HCT116 (cell line): ENCODE measurements around the gene KMT2D. TPM values are rescaled to one million over a fixed set of nuclear protein-coding genes. Genes with fewer than 3 reads are reported as not detected.

Experiments
- ATAC-seq: fragments of 200-7000 bp; cut with Tn5 transposase; 2 replicates; pipeline ENCODE4 v1.9.1; 2020; ENCODE audit warnings: mild to moderate bottlenecking, moderate library complexity
- BruUV-seq: library from RNA; stranded (reverse); fragments of 400-500 nt; replicated peaks from 2 replicates; lab custom pipeline; 2021; lab: Mats Ljungman, UMichigan
- CTCF ChIA-PET: fragments of 300-600 bp; sonication (Branson Sonifier 250); formaldehyde crosslinking; loops from one replicate; lab custom pipeline; 2021; ENCODE audit warnings: antibody characterized with exemption; lab: Charles Lee
- POLR2A ChIA-PET: fragments of 300-600, 350-600 bp; sonication (Branson Sonifier 250); formaldehyde crosslinking; loops from one replicate; lab custom pipeline; 2021; ENCODE audit warnings: antibody characterized with exemption; lab: Charles Lee
- RAD21 ChIA-PET, 2 experiments: fragments of 300-600 bp; sonication (Branson Sonifier 250); formaldehyde crosslinking; loops; one replicate each; lab custom pipeline; 2023; ENCODE audit warnings: low total read pairs in 2 of 2; ENCODE audit not compliant: uncharacterized antibody in 2 of 2, unreplicated experiment in 2 of 2, low non-redundant PET in 1 of 2; lab: Charles Lee
- DNase-seq: peaks from one replicate; pipeline ENCODE4 v3.0.0-alpha.2; 2010; ENCODE audit warnings: low read depth, low spot score
- H2AFZ ChIP-seq: fragments of 200-600 bp; shearing (Covaris generic), sonication (generic); 2 replicates; pipeline ENCODE4 v1.6.1; 2017; ENCODE audit warnings: low read depth, mixed run types, mixed read lengths, antibody characterized with exemption, low read length; ENCODE audit not compliant: poor library complexity, severe bottlenecking
- H3K27ac ChIP-seq: 2 replicates; pipeline ENCODE4 v1.5.1; 2012; ENCODE audit warnings: low read depth, low read length
- H3K27me3 ChIP-seq: fragments of 200-600 bp; sonication (generic); 2 replicates; pipeline ENCODE4 v1.6.1; 2016; ENCODE audit warnings: mixed run types, low read length, mixed read lengths; ENCODE audit not compliant: insufficient read depth
- H3K36me3 ChIP-seq, 2 experiments: fragments of 200-500 bp in 1 of 2; fragments of 200-600 bp in 1 of 2; sonication (Bioruptor generic) in 1 of 2; sonication (generic) in 1 of 2; 2 replicates each; pipeline versions ENCODE4 v1.5.1 to v1.6.1; 2014 to 2016; ENCODE audit warnings: low read length in 2 of 2, inconsistent platforms in 1 of 2, mixed read lengths in 1 of 2, mixed run types in 1 of 2; ENCODE audit not compliant: insufficient read depth in 2 of 2, control insufficient read depth in 1 of 2
- H3K4me1 ChIP-seq, 2 experiments: fragments of 200-600 bp in 1 of 2; sonication (generic) in 1 of 2; 2 replicates each; pipeline versions ENCODE4 v1.5.1 to v1.6.1; 2012 to 2017; ENCODE audit warnings: low read length in 2 of 2, inconsistent platforms in 1 of 2, mild to moderate bottlenecking in 1 of 2, mixed read lengths in 1 of 2, mixed run types in 1 of 2, moderate library complexity in 1 of 2; ENCODE audit not compliant: insufficient read depth in 2 of 2, control insufficient read depth in 1 of 2
- H3K4me2 ChIP-seq: fragments of 200-600 bp; sonication (generic); 2 replicates; pipeline ENCODE4 v1.6.1; 2017; ENCODE audit warnings: mixed run types, low read length, mixed read lengths
- H3K4me3 ChIP-seq, 2 experiments: fragments of 200-600 bp in 1 of 2; sonication (generic) in 1 of 2; replicated peaks in 1 of 2; 2 replicates each; pipeline ENCODE4 v1.5.1; 2011 to 2016; ENCODE audit warnings: low read length in 2 of 2, control low read depth in 1 of 2, low read depth in 1 of 2, mild to moderate bottlenecking in 1 of 2, mixed read lengths in 1 of 2, mixed run types in 1 of 2
- H3K79me2 ChIP-seq: fragments of 200-600 bp; sonication (generic); 2 replicates; pipeline ENCODE4 v1.6.1; 2017; ENCODE audit warnings: mild to moderate bottlenecking, mixed run types, low read length, moderate library complexity, mixed read lengths; ENCODE audit not compliant: insufficient read depth
- H3K9ac ChIP-seq: fragments of 200-600 bp; sonication (generic); 2 replicates; pipeline ENCODE4 v1.6.1; 2016; ENCODE audit warnings: low read length, mixed read lengths
- H3K9me2 ChIP-seq: fragments of 200-600 bp; sonication (generic), shearing (Covaris generic); 2 replicates; pipeline ENCODE4 v1.6.1; 2017; ENCODE audit warnings: mixed run types, mild to moderate bottlenecking, moderate library complexity; ENCODE audit not compliant: insufficient read depth
- H3K9me3 ChIP-seq, 2 experiments: fragments of 200-500 bp in 1 of 2; fragments of 200-600 bp in 1 of 2; sonication (Bioruptor generic) in 1 of 2; sonication (generic) in 1 of 2; 2 replicates each; pipeline ENCODE4 v1.6.1; 2014 to 2017; ENCODE audit warnings: low read length in 2 of 2, mixed read lengths in 2 of 2, inconsistent platforms in 1 of 2, low read depth in 1 of 2, mild to moderate bottlenecking in 1 of 2, mixed run types in 1 of 2, moderate library complexity in 1 of 2; ENCODE audit not compliant: control insufficient read depth in 1 of 2, insufficient read depth in 1 of 2
- H4K20me1 ChIP-seq: fragments of 200-600 bp; sonication (generic), shearing (Covaris generic); 2 replicates; pipeline ENCODE4 v1.6.1; 2017; ENCODE audit warnings: mixed run types, mild to moderate bottlenecking, moderate library complexity; ENCODE audit not compliant: insufficient read depth
- ATF3 ChIP-seq: IDR thresholded peaks from 2 replicates; pipeline ENCODE4 v1.6.1; 2012
- CTCF ChIP-seq, 3 experiments: fragments of 200-600 bp in 1 of 3; sonication (generic) in 1 of 3; IDR thresholded peaks in 2 of 3; conservative IDR thresholded peaks in 1 of 3; 2 replicates each; pipeline ENCODE4 v1.5.1; 2012 to 2017; ENCODE audit warnings: low read depth in 2 of 3, low read length in 2 of 3, antibody characterized with exemption in 1 of 3, borderline replicate concordance in 1 of 3, control low read depth in 1 of 3, mild to moderate bottlenecking in 1 of 3, mixed read lengths in 1 of 3, mixed run types in 1 of 3, moderate library complexity in 1 of 3; ENCODE audit not compliant: insufficient read depth in 1 of 3
- EGR1 ChIP-seq: IDR thresholded peaks from 2 replicates; pipeline ENCODE4 v1.6.1; 2012; ENCODE audit warnings: low read depth
- ELF1 ChIP-seq: IDR thresholded peaks from 2 replicates; pipeline ENCODE4 v1.6.1; 2012; ENCODE audit warnings: low read depth, borderline replicate concordance
- EZH2 ChIP-seq: fragments of 200-600 bp; sonication (generic); IDR thresholded peaks from 2 replicates; pipeline ENCODE4 v1.6.1; 2017; ENCODE audit warnings: antibody characterized with exemption, mixed run types
- EZH2phosphoT487 ChIP-seq: fragments of 200-600 bp; IDR thresholded peaks from 2 replicates; pipeline ENCODE4 v1.6.1; 2018; ENCODE audit warnings: antibody characterized with exemption, borderline replicate concordance
- FOSL1 ChIP-seq: IDR thresholded peaks from 2 replicates; pipeline ENCODE4 v1.6.1; 2012; ENCODE audit warnings: low read depth
- MAX ChIP-seq: IDR thresholded peaks from 2 replicates; pipeline ENCODE4 v1.6.1; 2012
- POLR2AphosphoS5 ChIP-seq: IDR thresholded peaks from 2 replicates; pipeline ENCODE4 v1.6.1; 2011; ENCODE audit warnings: mild to moderate bottlenecking, low read depth, low read length, moderate library complexity
- RAD21 ChIP-seq: IDR thresholded peaks from 2 replicates; pipeline ENCODE4 v1.6.1; 2012; ENCODE audit warnings: low read depth, mild to moderate bottlenecking
- SIN3A ChIP-seq: IDR thresholded peaks from 2 replicates; pipeline ENCODE4 v1.6.1; 2012; ENCODE audit warnings: low read depth
- SP1 ChIP-seq: IDR thresholded peaks from 2 replicates; pipeline ENCODE4 v1.6.1; 2012; ENCODE audit warnings: low read depth
- ZBTB33 ChIP-seq: IDR thresholded peaks from 2 replicates; pipeline ENCODE4 v1.6.1; 2011; ENCODE audit warnings: mild to moderate bottlenecking, low read length, moderate library complexity; ENCODE audit not compliant: insufficient replicate concordance; ENCODE audit errors: extremely low read depth
- ZNF274 ChIP-seq: fragments of 200-500 bp; sonication (Bioruptor generic); IDR thresholded peaks from 2 replicates; pipeline ENCODE4 v1.6.1; 2014; ENCODE audit warnings: mild to moderate bottlenecking, low read depth, low read length, inconsistent platforms
- intact Hi-C: fragments of 100-400 bp; cut with micrococcal nuclease; formaldehyde crosslinking; loops from 2 replicates; pipeline ENCODE4 v1.10.0; 2022
- total RNA-seq: library from RNA; stranded (reverse); gene quantifications from one replicate; pipeline ENCODE4 v1.2.1, GENCODE V29; 2021; ENCODE audit not compliant: unreplicated experiment

The KMT2D gene
- total RNA-seq, 1 experiment from 2014 or later = 71.3 TPM

GRCh38 chr12:49057888-49058287 is 2.7 kb downstream of the KMT2D start:
- H4K20me1 ChIP-seq = no peaks in the 10 kb centered on the region
- BruUV-seq = no TSS peak

More at GRCh38 chr12:49057888-49058287, 2.7 kb downstream of the KMT2D start:
- ChIA-PET RAD21 (interaction anchor here in 1 of 2 experiments (1.0 kb wide), 1 partner anchor 69 kb away, joined by 3 read pairs; no protein-coding TSS in a partner anchor), CTCF (interaction anchor here (0.8 to 1.0 kb wide), 2 partner anchors 31 to 177 kb away, joined by 3 read pairs; no protein-coding TSS in a partner anchor), POLR2A (interaction anchor here (0.6 kb wide), 1 partner anchor 15 kb away, joined by 4 read pairs; no protein-coding TSS in a partner anchor)
- Histone ChIP-seq H3K4me3 (peak overlapping the region; percentile 76 to 92; a peak in 3 of 4 replicates), H3K79me2 (peaks cover 79% of the 10 kb centered on the region), H3K27me3 (no peaks in the 10 kb centered on the region), H3K4me2 (peak overlapping the region; percentile 97), H3K9me3 (no peaks in the 10 kb centered on the region), H2AFZ (no peak overlapping the region), H3K27ac (peak overlapping the region; percentile 31; the same call in 1 of the 2 replicates), H3K9me2 (no peaks in the 10 kb centered on the region), H3K9ac (peak overlapping the region; percentile 97; the same call in 1 of the 2 replicates), H3K4me1 (peaks cover 17 to 40% of the 10 kb centered on the region in 2 experiments), H3K36me3 (peaks cover 17 to 19% of the 10 kb centered on the region in 2 experiments; a peak in 3 of 4 replicates)
- no peak for TF ChIP-seq FOSL1
- no peak for TF ChIP-seq SP1
- no peak for TF ChIP-seq MAX
- TF ChIP-seq EZH2phosphoT487 = no peak
- TF ChIP-seq SIN3A = no peak
- no peak for TF ChIP-seq ELF1
- TF ChIP-seq ATF3 = no peak
- TF ChIP-seq RAD21 = no peak
- TF ChIP-seq ZNF274 = no peak
- TF ChIP-seq ZBTB33 = no peak
- no peak for TF ChIP-seq EZH2
- no peak for TF ChIP-seq EGR1
- no peak for TF ChIP-seq CTCF (IDR thresholded peaks at IDR 0.05 in 2 of 3, conservative IDR thresholded peaks at IDR 0.05 in 1 of 3; ENCODE audit: borderline replicate concordance in 1 of 3, insufficient read depth in 1 of 3, low read depth in 2 of 3, low read length in 2 of 3)
- no peak for TF ChIP-seq POLR2AphosphoS5
- intact Hi-C loops = no loop called here
- ATAC-seq (no peak), DNase-seq (no peak)
